Mesendoderm (in vitro differentiated cells): ENCODE data around the gene COL19A1.
A peak's percentile ranks its signal among the peaks of the same experiment; 100 is the strongest.

Source experiments
- DNase-seq: peaks from one replicate; pipeline ENCODE4 v3.0.0; 2013
- H2AK5ac ChIP-seq: 2 replicates; pipeline ENCODE4 v1.6.1; 2013; ENCODE audit warnings: low read length, inconsistent platforms
- H2BK120ac ChIP-seq: 2 replicates; pipeline ENCODE4 v1.6.1; 2013; ENCODE audit warnings: low read depth, mild to moderate bottlenecking, low read length, moderate library complexity, mixed read lengths
- H2BK15ac ChIP-seq: replicated peaks from 2 replicates; pipeline ENCODE4 v1.6.1; 2013; ENCODE audit warnings: low read depth, mild to moderate bottlenecking, moderate library complexity
- H2BK5ac ChIP-seq: 2 replicates; pipeline ENCODE4 v1.6.1; 2013; ENCODE audit warnings: low read length, inconsistent platforms
- H3K18ac ChIP-seq: 2 replicates; pipeline ENCODE4 v1.6.1; 2013; ENCODE audit warnings: mild to moderate bottlenecking, low read length, mixed read lengths
- H3K23ac ChIP-seq: one replicate; pipeline ENCODE4 v1.6.1; 2013; ENCODE audit warnings: low read length
- H3K27ac ChIP-seq: 2 replicates; pipeline ENCODE4 v1.5.1; 2013; ENCODE audit warnings: low read depth, mild to moderate bottlenecking, inconsistent platforms, low read length, moderate library complexity
- H3K27me3 ChIP-seq: 2 replicates; pipeline ENCODE4 v1.6.1; 2013; ENCODE audit warnings: low read length, control low read depth, mild to moderate bottlenecking, inconsistent platforms; ENCODE audit not compliant: insufficient read depth, poor library complexity
- H3K36me3 ChIP-seq: 2 replicates; pipeline ENCODE4 v1.6.1; 2013; ENCODE audit warnings: low read length, inconsistent platforms; ENCODE audit not compliant: control insufficient read depth, insufficient read depth
- H3K4ac ChIP-seq: one replicate; pipeline ENCODE4 v1.6.1; 2013; ENCODE audit warnings: low read depth, mild to moderate bottlenecking, low read length, moderate library complexity
- H3K4me1 ChIP-seq: 2 replicates; pipeline ENCODE4 v1.6.1; 2013; ENCODE audit warnings: low read depth, low read length, inconsistent platforms; ENCODE audit not compliant: control insufficient read depth
- H3K4me2 ChIP-seq: 2 replicates; pipeline ENCODE4 v1.6.1; 2013; ENCODE audit warnings: low read length
- H3K4me3 ChIP-seq: 2 replicates; pipeline ENCODE4 v1.5.1; 2013; ENCODE audit warnings: mild to moderate bottlenecking, low read length
- H3K56ac ChIP-seq: one replicate; pipeline ENCODE4 v1.6.1; 2013; ENCODE audit warnings: low read length
- H3K79me1 ChIP-seq: 2 replicates; pipeline ENCODE4 v1.6.1; 2013; ENCODE audit warnings: low read length, inconsistent platforms
- H3K79me2 ChIP-seq: 2 replicates; pipeline ENCODE4 v1.6.1; 2013; ENCODE audit warnings: mild to moderate bottlenecking, low read length; ENCODE audit not compliant: control insufficient read depth, insufficient read depth
- H3K9ac ChIP-seq: 2 replicates; pipeline ENCODE4 v1.6.1; 2013; ENCODE audit warnings: low read length, inconsistent platforms
- H4K5ac ChIP-seq: one replicate; pipeline ENCODE4 v1.6.1; 2013; ENCODE audit warnings: low read length
- H4K8ac ChIP-seq: one replicate; pipeline ENCODE4 v1.6.1; 2013; ENCODE audit warnings: low read depth, mild to moderate bottlenecking, control low read depth, low read length, moderate library complexity
- WGBS: extraction: QIAGEN DNeasy Blood & Tissue Kit; methylation state at CpG from one replicate; pipeline ENCODE4 v1.1.7; 2013; ENCODE audit warnings: low lambda C conversion rate, missing lambda C conversion rate; ENCODE audit not compliant: insufficient coverage; ENCODE audit errors: extremely low coverage; 5-methylcytosine and 5-hydroxymethylcytosine counted together

COL19A1 gene

DNA sequence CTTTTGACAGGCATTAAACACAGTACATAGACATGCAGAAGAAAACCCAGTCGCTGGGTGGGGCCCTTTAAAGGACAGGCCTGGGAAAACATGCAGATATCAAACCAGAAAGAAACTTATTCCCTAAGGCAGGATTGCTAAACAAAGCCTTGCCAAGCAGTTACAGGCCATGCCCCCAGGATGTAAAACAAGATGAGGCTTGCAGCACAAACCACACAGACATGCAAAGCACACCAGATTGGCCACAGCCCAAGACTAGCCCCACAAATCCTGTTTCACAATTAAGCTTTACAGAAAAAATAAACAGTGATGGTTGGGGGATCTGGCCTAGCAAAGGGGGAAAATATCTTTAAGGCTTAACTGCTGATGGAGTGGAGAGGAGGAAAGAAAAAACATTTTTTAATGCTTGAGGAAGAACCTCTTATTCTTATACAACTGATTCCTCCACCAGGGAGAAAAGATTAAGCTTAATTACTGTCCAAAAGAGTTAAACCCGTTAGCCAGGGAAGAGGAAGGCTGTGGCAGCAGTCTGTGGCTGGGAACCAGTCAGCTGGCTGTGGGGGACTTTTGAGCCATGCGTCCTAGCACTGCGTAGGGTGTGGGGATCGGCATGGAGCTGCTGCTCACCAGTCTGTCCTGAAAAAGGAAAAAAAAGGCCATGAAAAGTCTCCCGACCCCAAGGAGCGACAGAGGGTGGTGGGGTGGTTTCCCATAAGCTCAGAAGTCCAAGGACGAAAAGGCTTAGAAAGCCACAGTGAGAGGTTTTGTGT is 28.4 kb downstream of the COL19A1 start:
- WGBS: no CpG with 5 or more reads among the region's 8 CpGs
- Histone ChIP-seq H2AK5ac (peak overlapping the region; percentile 56), H4K5ac (no peak overlapping the region), H3K4ac (peak overlapping the region; percentile 98), H4K8ac (no peak overlapping the region), H2BK5ac (peak overlapping the region; percentile 29), H3K56ac (peak overlapping the region; percentile 78), H3K4me2 (no peak overlapping the region), H3K27ac (no peak overlapping the region), H3K79me1 (no peaks in the 10 kb centered on the region), H2BK120ac (peak overlapping the region; percentile 76), H3K79me2 (no peaks in the 10 kb centered on the region), H3K36me3 (no peaks in the 10 kb centered on the region), H3K23ac (no peak overlapping the region), H2BK15ac (no peak overlapping the region), H3K9ac (no peak overlapping the region), H3K4me1 (no peaks in the 10 kb centered on the region), H3K18ac (peak overlapping the region; percentile 55), H3K27me3 (no peaks in the 10 kb centered on the region), H3K4me3 (no peak overlapping the region)
- DNase-seq: peak; percentile 57

DNA sequence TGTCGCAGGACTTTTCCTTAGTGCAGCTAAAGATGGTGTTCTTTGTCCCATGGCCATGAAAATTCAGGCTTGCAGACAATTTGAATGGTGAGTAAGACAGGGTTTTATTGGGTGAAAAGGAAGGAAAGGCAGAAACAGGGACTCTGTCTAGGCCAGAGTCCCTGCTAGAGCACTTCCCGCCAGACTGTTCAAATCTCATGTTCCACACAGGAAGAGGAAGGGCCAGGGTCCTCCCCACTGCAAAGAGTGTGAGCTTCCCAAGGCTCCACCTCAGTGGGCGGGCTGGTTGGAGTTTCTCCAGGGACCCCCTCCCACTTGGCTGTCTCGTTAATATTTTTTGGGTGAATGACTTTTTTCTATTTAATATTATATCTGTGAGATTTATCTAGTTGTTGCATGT is 29.0 kb downstream of the COL19A1 start:
- Histone ChIP-seq H2BK5ac (peak overlapping the region; percentile 29), H3K9ac (no peak overlapping the region), H3K4me3 (no peak overlapping the region), H3K27ac (no peak overlapping the region), H3K23ac (no peak overlapping the region), H2BK15ac (no peak overlapping the region), H3K4me1 (no peaks in the 10 kb centered on the region), H3K56ac (peak overlapping the region; percentile 78), H3K27me3 (no peaks in the 10 kb centered on the region), H2AK5ac (peak overlapping the region; percentile 56), H4K5ac (no peak overlapping the region), H3K4ac (peak overlapping the region; percentile 98), H3K18ac (peak overlapping the region; percentile 51), H3K79me1 (no peaks in the 10 kb centered on the region), H2BK120ac (peak overlapping the region; percentile 64), H3K36me3 (no peaks in the 10 kb centered on the region), H3K79me2 (no peaks in the 10 kb centered on the region), H4K8ac (no peak overlapping the region), H3K4me2 (no peak overlapping the region)
- WGBS: no CpG with 5 or more reads among the region's 4 CpGs
- DNase-seq: no peak

DNA sequence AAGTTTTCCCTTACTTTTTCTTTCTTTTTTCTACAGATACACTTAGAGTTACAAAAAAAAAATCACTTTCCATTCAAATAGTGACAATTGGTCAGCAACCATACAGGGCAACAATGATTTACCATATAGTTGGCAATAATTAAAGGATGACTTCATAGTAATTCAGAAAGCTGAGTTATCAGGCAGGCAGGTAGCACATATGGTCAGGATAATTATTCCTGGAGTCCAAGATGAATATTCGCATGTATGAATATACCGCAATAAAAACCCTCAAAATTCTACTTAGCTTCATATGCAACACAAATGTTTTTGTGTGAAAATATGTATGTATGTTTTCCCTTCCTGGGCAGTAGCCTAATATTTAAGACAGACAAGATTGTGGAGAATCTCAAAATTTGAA is 34.5 kb downstream of the COL19A1 start:
- Histone ChIP-seq H3K4me2 (no peak overlapping the region), H2BK5ac (no peak overlapping the region), H3K9ac (no peak overlapping the region), H3K56ac (no peak overlapping the region), H3K4ac (no peak overlapping the region), H2AK5ac (no peak overlapping the region), H3K79me2 (no peaks in the 10 kb centered on the region), H3K4me1 (no peaks in the 10 kb centered on the region), H3K18ac (no peak overlapping the region), H2BK120ac (no peak overlapping the region), H4K5ac (no peak overlapping the region), H3K36me3 (no peaks in the 10 kb centered on the region), H2BK15ac (no peak overlapping the region), H3K27ac (no peak overlapping the region), H3K4me3 (no peak overlapping the region), H3K79me1 (no peaks in the 10 kb centered on the region), H3K23ac (no peak overlapping the region), H4K8ac (no peak overlapping the region), H3K27me3 (no peaks in the 10 kb centered on the region)
- WGBS: no CpG with 5 or more reads among the region's 2 CpGs
- DNase-seq: no peak

DNA sequence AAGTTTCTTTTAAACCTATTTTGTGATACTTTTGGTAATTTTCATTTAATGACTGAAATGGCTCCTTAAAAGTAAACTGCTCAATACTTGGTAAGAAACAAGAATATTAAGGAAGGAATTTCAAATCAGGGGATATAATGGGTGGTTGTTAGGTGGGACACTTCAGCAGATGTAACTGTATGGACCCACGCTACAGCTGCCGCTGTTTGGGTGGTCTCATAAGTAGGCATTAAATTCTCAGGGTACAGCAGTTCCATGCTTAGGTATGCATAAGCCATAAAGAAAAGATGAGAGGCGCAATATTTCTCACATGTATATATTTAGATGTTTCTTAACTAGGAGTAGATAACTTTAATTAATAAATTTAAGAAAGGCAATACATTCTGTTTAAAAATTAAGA is 35.0 kb downstream of the COL19A1 start:
- Histone ChIP-seq H3K4me1 (no peaks in the 10 kb centered on the region), H3K27me3 (no peaks in the 10 kb centered on the region), H3K79me1 (no peaks in the 10 kb centered on the region), H4K5ac (no peak overlapping the region), H3K79me2 (no peaks in the 10 kb centered on the region), H2BK15ac (no peak overlapping the region), H3K23ac (no peak overlapping the region), H2AK5ac (no peak overlapping the region), H4K8ac (no peak overlapping the region), H3K18ac (no peak overlapping the region), H3K56ac (no peak overlapping the region), H3K36me3 (no peaks in the 10 kb centered on the region), H3K4me2 (no peak overlapping the region), H3K4me3 (no peak overlapping the region), H3K4ac (no peak overlapping the region), H3K9ac (no peak overlapping the region), H2BK5ac (no peak overlapping the region), H2BK120ac (no peak overlapping the region), H3K27ac (no peak overlapping the region)
- DNase-seq: no peak
- no CpG with 5 or more reads among the region's 3 CpGs for WGBS

DNA sequence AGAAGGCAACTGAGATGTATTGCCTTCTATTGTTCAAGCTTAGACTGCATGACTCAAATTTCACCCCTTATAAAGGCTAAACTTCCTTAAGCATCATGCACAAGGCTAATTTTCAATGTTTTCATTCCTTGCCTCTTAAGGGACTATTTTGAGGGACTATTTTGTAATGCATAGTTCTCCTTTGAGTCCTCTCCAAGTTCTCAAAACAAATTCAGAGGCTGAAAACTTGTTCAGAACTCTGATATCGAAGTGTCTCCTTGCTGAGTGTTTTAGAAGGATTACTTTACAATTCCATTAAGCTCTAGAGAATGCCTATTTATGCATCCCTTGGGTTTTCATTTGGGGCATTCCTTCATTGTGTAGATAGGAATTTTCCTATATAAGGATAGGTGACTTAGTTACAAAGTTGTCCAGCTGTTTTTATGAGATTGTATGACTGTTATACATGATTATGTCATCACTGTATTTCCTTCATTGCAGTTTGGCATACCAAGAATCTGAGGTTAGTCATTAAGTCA is 41.7 kb downstream of the COL19A1 start:
- Histone ChIP-seq H3K27ac (no peak overlapping the region), H2BK5ac (no peak overlapping the region), H3K56ac (no peak overlapping the region), H3K4me1 (no peaks in the 10 kb centered on the region), H3K4me2 (no peak overlapping the region), H3K23ac (no peak overlapping the region), H4K5ac (no peak overlapping the region), H3K27me3 (no peaks in the 10 kb centered on the region), H3K4me3 (no peak overlapping the region), H3K79me1 (no peaks in the 10 kb centered on the region), H3K18ac (no peak overlapping the region), H3K79me2 (no peaks in the 10 kb centered on the region), H3K36me3 (no peaks in the 10 kb centered on the region), H2AK5ac (no peak overlapping the region), H2BK120ac (no peak overlapping the region), H2BK15ac (no peak overlapping the region), H3K4ac (no peak overlapping the region), H3K9ac (no peak overlapping the region), H4K8ac (no peak overlapping the region)
- DNase-seq: no peak
- WGBS: no CpG with 5 or more reads among the region's 1 CpG

DNA sequence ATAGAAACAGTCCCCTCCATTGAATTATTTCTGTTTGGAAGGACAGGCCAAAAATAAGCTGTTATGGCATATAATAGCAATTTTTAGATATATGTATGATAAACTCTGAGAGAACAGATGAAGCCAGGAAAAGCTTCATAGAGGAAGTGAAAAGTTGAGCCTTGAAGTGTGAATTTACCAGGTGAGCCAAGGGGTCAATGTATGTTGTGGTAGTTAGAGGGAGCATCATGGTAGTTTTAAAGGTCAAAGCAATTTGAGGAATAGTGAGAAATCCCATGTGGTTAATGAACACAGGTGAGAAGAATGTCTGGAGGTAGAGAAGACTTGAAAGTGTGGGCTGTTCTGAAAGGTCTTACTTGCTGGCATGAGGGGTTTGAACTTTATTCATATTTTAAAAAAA is 47.0 kb downstream of the COL19A1 start:
- no peak for DNase-seq
- Histone ChIP-seq H3K4me2 (no peak overlapping the region), H3K56ac (no peak overlapping the region), H3K9ac (no peak overlapping the region), H2AK5ac (no peak overlapping the region), H4K8ac (no peak overlapping the region), H3K79me2 (no peaks in the 10 kb centered on the region), H3K36me3 (no peaks in the 10 kb centered on the region), H2BK15ac (peak overlapping the region; percentile 36), H3K4me1 (peaks cover 5% of the 10 kb centered on the region), H3K27me3 (no peaks in the 10 kb centered on the region), H3K23ac (no peak overlapping the region), H3K27ac (no peak overlapping the region), H2BK120ac (peak overlapping the region; percentile 73), H2BK5ac (peak overlapping the region; percentile 44), H3K4me3 (no peak overlapping the region), H4K5ac (no peak overlapping the region), H3K4ac (no peak overlapping the region), H3K18ac (peak overlapping the region; percentile 51), H3K79me1 (no peaks in the 10 kb centered on the region)
